Occipital lobe (tissue), 2 donors: Measurements from ENCODE around the gene RHO. TPM values are rescaled to one million over a fixed set of nuclear protein-coding genes. Genes with fewer than 3 reads are reported as not detected.

Experiments used
- DNase-seq: peaks from one replicate; lab custom pipeline; 2025; lab: John Stamatoyannopoulos, UW
- total RNA-seq: library from RNA; depleted of rRNA; stranded (reverse); fragments of >200 nt; gene quantifications from one replicate; pipeline ENCODE4 v1.2.3, GENCODE V29; 2014

RHO gene
- total RNA-seq, 1 donor from 2014 or later: not detected

DNA sequence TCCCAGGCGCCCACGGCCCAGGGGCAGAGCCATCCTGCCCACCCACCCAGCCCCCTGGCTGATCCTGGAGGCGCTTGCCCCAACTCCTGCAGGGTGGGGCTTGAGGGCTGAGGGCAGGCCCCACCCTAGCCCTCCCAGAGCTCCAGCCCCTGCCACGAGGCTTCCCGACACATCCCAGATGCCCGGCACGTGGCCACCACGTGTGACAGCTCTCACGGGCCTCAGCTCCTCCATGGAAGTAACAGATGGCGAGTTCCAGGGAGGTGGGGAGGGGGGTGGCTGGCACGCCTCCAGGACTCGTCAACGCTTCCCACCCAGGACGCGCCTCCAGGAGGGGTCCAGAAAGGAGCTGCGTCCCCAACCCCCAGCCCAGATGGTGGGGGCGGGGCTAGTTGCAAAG, 48.9 kb downstream of the RHO start:
- DNase-seq: no peak

DNA sequence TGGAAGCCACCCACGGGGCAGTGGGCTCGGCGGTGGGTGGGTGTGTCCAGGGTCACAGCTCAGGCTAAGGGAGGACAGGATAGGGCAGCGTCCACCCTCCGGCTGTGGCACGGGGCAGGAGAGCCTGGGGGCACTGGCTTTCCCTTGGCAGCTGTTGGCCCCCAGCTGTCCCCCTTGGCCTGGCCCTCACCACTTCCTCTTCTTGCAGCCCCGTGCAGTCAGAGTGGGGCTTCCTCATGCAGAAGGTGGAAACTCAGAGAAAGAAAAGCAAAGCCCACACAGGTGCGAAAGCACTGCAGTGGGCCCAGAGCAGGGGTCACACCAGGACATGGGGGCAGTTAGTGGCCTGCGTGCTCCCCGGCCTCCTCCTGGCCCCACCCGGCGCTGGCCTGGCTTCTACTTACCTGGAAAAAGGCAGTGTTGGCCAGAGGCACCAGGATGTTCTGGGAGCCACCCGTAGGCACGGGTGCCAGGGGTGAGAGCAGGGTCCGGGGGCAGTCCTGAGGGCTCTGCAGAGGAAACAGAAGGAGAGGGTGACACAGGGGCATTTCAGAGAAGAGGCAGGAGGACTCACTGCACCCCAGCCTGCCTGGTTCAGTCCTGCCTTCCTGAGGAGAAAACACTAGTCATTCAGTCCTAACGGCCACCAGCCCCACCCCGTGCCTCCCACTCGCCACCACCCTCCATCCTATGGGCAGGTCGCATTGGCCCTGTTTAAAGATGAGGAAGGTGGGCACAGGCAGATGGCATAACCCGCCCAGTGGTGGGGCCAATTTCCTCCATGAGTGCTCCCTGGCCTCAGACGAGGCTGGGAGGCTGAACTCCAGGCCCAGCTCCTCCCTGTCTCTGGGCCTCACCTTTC, 49.7 kb downstream of the RHO start:
- DNase-seq: no peak

DNA sequence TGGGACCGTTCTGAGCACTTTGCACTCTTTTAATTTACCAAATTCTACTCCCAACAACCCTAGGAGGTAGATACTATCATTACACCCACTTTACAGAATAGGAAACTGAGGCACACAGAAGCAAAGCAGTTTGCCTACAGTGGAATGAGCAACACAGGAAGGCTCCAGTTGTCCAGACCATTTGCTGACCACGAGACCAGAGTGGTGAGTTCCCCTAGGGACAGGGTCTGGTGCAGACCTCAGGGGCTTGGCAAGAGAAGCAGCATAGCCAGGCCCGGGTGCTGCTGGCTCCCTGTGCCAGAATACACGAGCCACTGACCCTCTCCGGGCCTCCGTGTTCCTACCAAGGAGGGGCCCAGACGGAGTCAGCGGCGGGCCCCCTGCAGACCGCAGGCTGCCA, 51.6 kb downstream of the RHO start:
- DNase-seq: no peak

DNA sequence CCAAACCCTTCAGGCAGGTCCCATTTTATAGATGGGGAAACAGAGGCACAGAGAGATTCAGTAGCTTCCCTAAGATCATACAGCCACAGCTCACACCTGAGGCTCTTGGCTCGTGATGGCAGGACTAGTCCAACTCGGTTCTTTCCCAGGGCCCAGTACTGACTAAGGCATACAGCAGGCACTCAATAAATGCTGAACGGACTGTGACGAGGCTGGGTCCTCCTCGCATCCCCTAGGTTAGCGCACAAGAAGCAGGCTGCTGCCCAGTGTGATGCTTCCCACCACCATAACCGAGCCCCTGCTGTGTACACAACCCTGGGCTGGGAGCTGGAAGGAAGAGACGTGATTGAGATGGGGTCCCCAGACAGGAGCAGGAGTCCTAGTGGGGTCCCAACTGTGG, 53.2 kb downstream of the RHO start:
- no peak for DNase-seq

DNA sequence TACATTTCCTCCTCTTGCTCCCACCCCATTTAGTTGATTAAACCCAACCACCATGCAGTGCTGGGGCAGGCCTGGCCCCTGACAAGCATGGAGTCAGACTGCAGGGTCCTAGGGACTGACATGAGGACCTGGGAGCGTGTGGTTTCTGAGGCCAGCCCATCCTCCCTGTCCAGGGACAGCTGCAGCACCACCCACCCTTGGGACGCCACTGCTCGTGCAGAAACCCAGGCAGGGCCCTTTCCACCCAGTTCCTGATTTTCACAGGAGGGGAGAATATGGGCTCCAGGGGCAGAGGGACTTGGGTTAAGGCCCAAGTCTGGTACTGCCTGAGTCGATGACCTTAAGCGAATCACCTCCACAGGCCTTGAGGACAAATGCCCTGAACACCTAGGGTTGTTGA, 54.4 kb downstream of the RHO start:
- DNase-seq: no peak

DNA sequence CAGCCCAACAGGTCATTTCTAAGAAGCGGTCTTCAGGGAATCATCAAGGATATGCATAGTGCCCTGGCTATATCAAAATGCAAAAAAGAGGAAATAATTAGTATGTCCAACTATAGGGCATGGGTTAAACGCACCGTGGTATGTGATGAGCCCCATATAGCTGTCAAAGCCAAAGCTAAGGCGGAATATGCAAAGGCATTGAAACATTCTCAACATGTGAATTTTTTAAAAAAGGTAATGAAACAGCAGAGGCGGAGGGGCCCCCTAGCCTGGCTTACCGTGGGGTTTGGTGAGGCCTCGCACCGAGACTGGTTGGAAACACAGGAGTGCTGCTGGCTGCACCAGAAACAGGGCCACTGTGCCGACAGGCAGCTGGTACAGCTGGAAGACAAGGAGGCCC, 54.9 kb downstream of the RHO start:
- DNase-seq: no peak

DNA sequence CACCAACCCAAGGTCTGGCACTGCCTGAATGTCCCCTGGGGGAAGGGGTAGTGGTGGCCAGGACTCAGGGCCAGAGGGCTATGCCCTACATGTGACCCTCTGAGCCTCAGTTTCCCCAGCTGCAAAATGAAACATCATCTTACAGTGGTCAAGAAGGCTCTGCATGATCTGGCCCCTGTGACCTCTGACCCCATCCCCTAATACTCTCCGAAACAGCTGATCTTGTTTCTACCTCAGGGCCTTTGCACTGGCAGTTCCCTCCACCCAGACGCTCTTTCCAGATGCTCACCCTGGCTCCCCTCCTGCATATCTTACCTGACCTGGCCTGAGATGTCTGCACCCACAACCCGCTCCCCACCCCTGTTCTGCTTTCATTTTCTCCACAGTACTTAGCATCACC, 56.2 kb downstream of the RHO start:
- DNase-seq: no peak

Other genes with a start within 250 kb of the RHO start
- gene HMCES, start 249.8 kb upstream of the RHO start, total RNA-seq: 17.0 TPM
- gene EFCAB12, start 100.0 kb upstream of the RHO start, total RNA-seq: 0.16 TPM
- gene MBD4, start 88.7 kb upstream of the RHO start, total RNA-seq: 29.0 TPM
- gene IFT122, start 88.4 kb upstream of the RHO start, total RNA-seq: 23.7 TPM
- gene H1-8, start 14.5 kb downstream of the RHO start, total RNA-seq: not detected
- gene PLXND1, start 78.0 kb downstream of the RHO start, total RNA-seq: 14.3 TPM